Breast epithelium (tissue), 4 donors: Measurements from ENCODE around the gene DRD3. TPM values are rescaled to one million over a fixed set of nuclear protein-coding genes. Genes with fewer than 3 reads are reported as not detected.

ENCODE experiments used
- DNase-seq, 2 donors: peaks; one replicate each; pipeline ENCODE4 v3.0.0-alpha.2; 2019; ENCODE audit warnings: low spot score in 2 of 2
- H3K27ac ChIP-seq, 2 donors: fragments of 200-600 bp; sonication (generic) in 1 of 2; one replicate each; pipeline ENCODE4 v1.5.1; 2016 to 2019; ENCODE audit warnings: mild to moderate bottlenecking in 1 of 2
- H3K27me3 ChIP-seq, 2 donors: fragments of 200-600 bp; sonication (generic) in 1 of 2; one replicate each; pipeline versions ENCODE4 v1.5.1 to v1.6.0; 2017 to 2019; ENCODE audit warnings: control low read depth in 1 of 2, mild to moderate bottlenecking in 1 of 2
- H3K36me3 ChIP-seq: fragments of 200-600 bp; one replicate; pipeline ENCODE4 v1.5.1; 2019
- H3K4me1 ChIP-seq, 2 donors: fragments of 200-600 bp; sonication (generic); one replicate each; pipeline ENCODE4 v1.5.1; 2016 to 2019; ENCODE audit warnings: control low read depth in 1 of 2
- H3K4me3 ChIP-seq, 3 donors: fragments of 200-600 bp; sonication (generic); 1 replicate in 2 of 3; 2 replicates in 1 of 3; pipeline ENCODE4 v1.5.1; 2016 to 2019; ENCODE audit warnings: mild to moderate bottlenecking in 3 of 3, moderate library complexity in 2 of 3
- H3K9me3 ChIP-seq, 2 donors: fragments of 200-600 bp; sonication (generic) in 1 of 2; one replicate each; pipeline ENCODE4 v1.5.1; 2016 to 2019; ENCODE audit warnings: control low read depth in 1 of 2
- CTCF ChIP-seq, 3 donors: fragments of 450-650 bp; IDR thresholded peaks; one replicate each; pipeline ENCODE4 v1.5.1; 2016 to 2017; ENCODE audit warnings: antibody characterized with exemption in 3 of 3, mild to moderate bottlenecking in 3 of 3, moderate library complexity in 3 of 3
- POLR2A ChIP-seq: fragments of 450-650 bp; IDR thresholded peaks from one replicate; pipeline ENCODE4 v1.6.1; 2016; ENCODE audit warnings: antibody characterized with exemption, mild to moderate bottlenecking, moderate library complexity
- POLR2AphosphoS5 ChIP-seq, 3 donors: sonication (generic); formaldehyde crosslinking; IDR thresholded peaks; one replicate each; pipeline ENCODE4 v1.6.1; 2017; ENCODE audit warnings: antibody characterized with exemption in 3 of 3
- intact Hi-C: fragments of 100-400 bp; cut with DNase I; formaldehyde crosslinking; loops from one replicate; pipeline ENCODE4 v1.15.1; 2023; ENCODE audit warnings: low total_unique reads
- total RNA-seq, 3 donors: library from RNA; depleted of rRNA; stranded (reverse); fragments of >200 nt; gene quantifications; one replicate each; pipeline ENCODE4 v1.1.0, GENCODE V29; 2016

DRD3 gene
- total RNA-seq, 3 donors from 2014 or later: not detected

GRCh38 chr3:114207768-114208167 lies 28.9 kb upstream of the DRD3 start:
- Histone ChIP-seq H3K27me3 (no peaks in the 10 kb centered on the region), H3K9me3 (no peaks in the 10 kb centered on the region), H3K4me3 (no peak overlapping the region), H3K4me1 (no peaks in the 10 kb centered on the region), H3K36me3 (no peaks in the 10 kb centered on the region), H3K27ac (no peak overlapping the region)
- TF ChIP-seq POLR2AphosphoS5 (IDR thresholded peaks at IDR 0.05) (no peak), POLR2A (no peak), CTCF (IDR thresholded peaks at IDR 0.05) (no peak)
- no peak for DNase-seq
- intact Hi-C loops: no loop called here

- TF ChIP-seq CTCF (IDR thresholded peaks at IDR 0.05) (no peak), POLR2A (no peak), POLR2AphosphoS5 (IDR thresholded peaks at IDR 0.05) (no peak)
- no peaks in the 10 kb centered on the region for H3K9me3 ChIP-seq
- intact Hi-C loops: no loop called here
Measured at GRCh38 chr3:114206342-114206741, 27.5 kb upstream of the DRD3 start.

GRCh38 chr3:114205541-114205940 lies 26.7 kb upstream of the DRD3 start:
- Histone ChIP-seq H3K4me1 (no peaks in the 10 kb centered on the region), H3K27me3 (no peaks in the 10 kb centered on the region), H3K36me3 (no peaks in the 10 kb centered on the region), H3K9me3 (no peaks in the 10 kb centered on the region), H3K27ac (no peak overlapping the region), H3K4me3 (no peak overlapping the region)
- DNase-seq: no peak
- TF ChIP-seq CTCF (IDR thresholded peaks at IDR 0.05) (no peak), POLR2A (no peak), POLR2AphosphoS5 (IDR thresholded peaks at IDR 0.05) (no peak)
- intact Hi-C loops: no loop called here

More at GRCh38 chr3:114206342-114206741, 27.5 kb upstream of the DRD3 start:
- no peak overlapping the region for H3K27ac ChIP-seq
- no peaks in the 10 kb centered on the region for H3K4me1 ChIP-seq
- H3K36me3 ChIP-seq: no peaks in the 10 kb centered on the region
- DNase-seq: no peak
- no peaks in the 10 kb centered on the region for H3K27me3 ChIP-seq
- no peak overlapping the region for H3K4me3 ChIP-seq

- no peak for TF ChIP-seq POLR2A
- TF ChIP-seq CTCF (IDR thresholded peaks at IDR 0.05): no peak
- no peak for TF ChIP-seq POLR2AphosphoS5 (IDR thresholded peaks at IDR 0.05)
- Histone ChIP-seq H3K4me1 (no peaks in the 10 kb centered on the region), H3K27ac (no peak overlapping the region), H3K36me3 (no peaks in the 10 kb centered on the region), H3K9me3 (no peaks in the 10 kb centered on the region), H3K4me3 (no peak overlapping the region), H3K27me3 (no peaks in the 10 kb centered on the region)
- no peak for DNase-seq
- intact Hi-C loops: loop anchor here (5.0 kb wide), 1 partner anchor 318 kb away; no protein-coding TSS in a partner anchor
Measured at GRCh38 chr3:114194750-114195149, 15.9 kb upstream of the DRD3 start.

GRCh38 chr3:114192136-114192535 lies 13.3 kb upstream of the DRD3 start:
- no peak for TF ChIP-seq CTCF (IDR thresholded peaks at IDR 0.05)
- no peak for TF ChIP-seq POLR2AphosphoS5 (IDR thresholded peaks at IDR 0.05)
- TF ChIP-seq POLR2A: no peak
- H3K4me1 ChIP-seq: no peaks in the 10 kb centered on the region
- H3K9me3 ChIP-seq: no peaks in the 10 kb centered on the region
- no peaks in the 10 kb centered on the region for H3K27me3 ChIP-seq
- no peak for DNase-seq
- no peak overlapping the region for H3K27ac ChIP-seq
- intact Hi-C loops: loop anchor here (5.0 kb wide), 1 partner anchor 320 kb away; no protein-coding TSS in a partner anchor
- H3K36me3 ChIP-seq: no peaks in the 10 kb centered on the region
- no peak overlapping the region for H3K4me3 ChIP-seq
